ENCODE results near the gene MINDY1. TPM values are rescaled to one million over a fixed set of nuclear protein-coding genes. Genes with fewer than 3 reads are reported as not detected.

MINDY1 gene
- total RNA-seq, 2 donors from 2014 or later: 16.9 to 28.3 TPM

- Histone ChIP-seq H3K27ac (peak overlapping the region; percentile 85 to 92), H3K27me3 (replicated peaks; ENCODE audit: insufficient read depth) (no peaks in the 10 kb centered on the region), H3K4me1 (ENCODE audit: control insufficient read depth in 1 of 2, low read depth in 2 of 2) (peaks cover 16 to 43% of the 10 kb centered on the region in 2 donors), H3K4me3 (peak overlapping the region; percentile 58), H3K36me3 (no peaks in the 10 kb centered on the region), H3K9me3 (no peaks in the 10 kb centered on the region)
- TF ChIP-seq, protein P1, sequence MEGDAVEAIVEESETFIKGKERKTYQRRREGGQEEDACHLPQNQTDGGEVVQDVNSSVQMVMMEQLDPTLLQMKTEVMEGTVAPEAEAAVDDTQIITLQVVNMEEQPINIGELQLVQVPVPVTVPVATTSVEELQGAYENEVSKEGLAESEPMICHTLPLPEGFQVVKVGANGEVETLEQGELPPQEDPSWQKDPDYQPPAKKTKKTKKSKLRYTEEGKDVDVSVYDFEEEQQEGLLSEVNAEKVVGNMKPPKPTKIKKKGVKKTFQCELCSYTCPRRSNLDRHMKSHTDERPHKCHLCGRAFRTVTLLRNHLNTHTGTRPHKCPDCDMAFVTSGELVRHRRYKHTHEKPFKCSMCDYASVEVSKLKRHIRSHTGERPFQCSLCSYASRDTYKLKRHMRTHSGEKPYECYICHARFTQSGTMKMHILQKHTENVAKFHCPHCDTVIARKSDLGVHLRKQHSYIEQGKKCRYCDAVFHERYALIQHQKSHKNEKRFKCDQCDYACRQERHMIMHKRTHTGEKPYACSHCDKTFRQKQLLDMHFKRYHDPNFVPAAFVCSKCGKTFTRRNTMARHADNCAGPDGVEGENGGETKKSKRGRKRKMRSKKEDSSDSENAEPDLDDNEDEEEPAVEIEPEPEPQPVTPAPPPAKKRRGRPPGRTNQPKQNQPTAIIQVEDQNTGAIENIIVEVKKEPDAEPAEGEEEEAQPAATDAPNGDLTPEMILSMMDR (IDR thresholded peaks at IDR 0.05): peak; percentile 100
- no peak for ATAC-seq (ENCODE audit: insufficient number of reproducible peaks, low FRiP score, low read depth)
- peak; percentile 86 for DNase-seq (ENCODE audit: low spot score)
Measured at GRCh38 chr1:150979092-150980056, 27.3 kb downstream of the MINDY1 start.

GRCh38 chr1:150976879-150977694 is 29.6 kb downstream of the MINDY1 start:
- Histone ChIP-seq H3K9me3 (no peaks in the 10 kb centered on the region), H3K36me3 (no peaks in the 10 kb centered on the region), H3K4me1 (ENCODE audit: control insufficient read depth in 1 of 2, low read depth in 2 of 2) (peaks cover 23 to 58% of the 10 kb centered on the region in 2 donors), H3K4me3 (peak overlapping the region; percentile 15), H3K27ac (peak overlapping the region; percentile 85 to 92), H3K27me3 (replicated peaks; ENCODE audit: insufficient read depth) (no peaks in the 10 kb centered on the region)
- TF ChIP-seq, protein P1 (IDR thresholded peaks at IDR 0.05): no peak
- peak; percentile 72 for ATAC-seq (ENCODE audit: insufficient number of reproducible peaks, low FRiP score, low read depth)
- peak; percentile 77 for DNase-seq (ENCODE audit: low spot score)

- H3K4me3 ChIP-seq: no peak overlapping the region
- H3K27ac ChIP-seq: peak overlapping the region; percentile 85 to 92
- ATAC-seq (ENCODE audit: insufficient number of reproducible peaks, low FRiP score, low read depth) (no peak), DNase-seq (ENCODE audit: low spot score) (no peak)
- TF ChIP-seq, protein P1 (IDR thresholded peaks at IDR 0.05): no peak
- no peaks in the 10 kb centered on the region for H3K9me3 ChIP-seq
- no peaks in the 10 kb centered on the region for H3K36me3 ChIP-seq
- H3K27me3 ChIP-seq (replicated peaks; ENCODE audit: insufficient read depth): no peaks in the 10 kb centered on the region
- H3K4me1 ChIP-seq (ENCODE audit: control insufficient read depth in 1 of 2, low read depth in 2 of 2): peaks cover 30 to 65% of the 10 kb centered on the region in 2 donors
Measured at GRCh38 chr1:150976401-150976821, 30.3 kb downstream of the MINDY1 start.

DNA sequence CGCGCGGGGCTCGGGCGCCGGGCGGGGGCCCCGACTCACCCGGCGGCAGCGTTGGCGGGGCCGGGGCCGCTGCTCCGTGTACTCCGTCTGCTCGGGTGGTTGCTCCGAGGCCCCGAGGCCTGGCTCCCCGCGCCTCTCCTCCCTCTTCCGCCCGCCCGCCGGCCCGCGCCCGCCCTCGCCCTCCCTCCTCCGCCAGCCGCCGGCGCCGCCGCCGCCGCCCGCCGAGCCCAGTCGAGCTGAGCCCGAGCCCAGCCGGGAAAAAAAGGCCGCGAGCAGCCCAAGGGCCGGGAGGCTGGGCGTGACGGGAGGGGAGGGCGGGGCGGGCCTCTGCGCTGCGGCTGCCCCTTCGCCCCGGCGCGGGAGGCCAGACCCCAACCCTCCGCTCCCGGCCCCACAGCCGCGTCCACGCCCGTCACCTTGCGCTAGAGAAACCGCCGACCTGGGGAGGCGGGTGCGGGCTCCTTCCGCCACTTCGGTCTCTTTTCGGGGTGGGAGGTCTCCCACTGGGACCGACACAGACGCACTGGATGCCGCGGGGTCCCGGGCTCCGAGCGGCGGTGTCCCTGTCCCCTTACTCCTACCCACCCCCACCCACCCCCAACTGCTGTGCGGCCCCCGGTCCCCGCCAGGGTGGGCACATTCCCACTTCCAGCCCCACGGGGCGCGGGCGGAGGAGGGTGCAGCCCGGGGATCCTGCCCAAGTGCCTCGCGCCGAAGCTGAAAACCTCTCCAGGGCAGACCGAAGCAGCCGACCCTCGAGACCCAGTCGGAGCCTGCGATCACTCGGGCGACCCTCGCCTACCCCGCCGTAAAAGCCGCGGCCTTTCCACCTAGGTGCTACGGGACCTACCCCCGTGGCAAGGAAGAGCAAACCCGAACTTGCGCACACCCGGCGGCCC is 31.9 kb downstream of the MINDY1 start, which contains the start of gene CERS2:
Gene CERS2 (minus strand): TSS at position 256 of the 899 bp plus-strand sequence. CDS start 5,745 bp downstream, outside the sequence.
- peak; percentile 24 for ATAC-seq (ENCODE audit: insufficient number of reproducible peaks, low FRiP score, low read depth)
- TF ChIP-seq, protein P1 (IDR thresholded peaks at IDR 0.05): no peak
- H3K27me3 ChIP-seq (replicated peaks; ENCODE audit: insufficient read depth): no peaks in the 10 kb centered on the region
- DNase-seq (ENCODE audit: low spot score): no peak
- H3K36me3 ChIP-seq: no peaks in the 10 kb centered on the region
- H3K4me3 ChIP-seq: peak within 1 kb of the TSS; percentile 89
- H3K4me1 ChIP-seq (ENCODE audit: control insufficient read depth in 1 of 2, low read depth in 2 of 2): peaks cover 41 to 79% of the 10 kb centered on the region in 2 donors
- H3K27ac ChIP-seq: peak within 1 kb of the TSS; percentile 92 to 94
- no peaks in the 10 kb centered on the region for H3K9me3 ChIP-seq

All from thoracic aorta (tissue), 2 donors.